Smooth muscle cell (in vitro differentiated cells): ENCODE measurements around the gene GDI1. TPM values are rescaled to one million over a fixed set of nuclear protein-coding genes. Genes with fewer than 3 reads are reported as not detected.

Source experiments
- DNase-seq: peaks from one replicate; lab custom pipeline; 2025; ENCODE audit not compliant: unreplicated experiment; lab: John Stamatoyannopoulos, UW
- H2AFZ ChIP-seq: fragments of 200-600 bp; sonication (generic); 2 replicates; pipeline ENCODE4 v1.6.0; 2016; ENCODE audit warnings: antibody characterized with exemption, low read depth, mild to moderate bottlenecking
- H3F3A ChIP-seq: fragments of 200-600 bp; sonication (generic); 2 replicates; pipeline ENCODE4 v1.6.0; 2017; ENCODE audit warnings: antibody characterized with exemption, low read depth
- H3K27ac ChIP-seq: fragments of 200-600 bp; sonication (generic); 2 replicates; pipeline ENCODE4 v1.5.1; 2016; ENCODE audit warnings: low read depth, mild to moderate bottlenecking
- H3K27me3 ChIP-seq: fragments of 200-600 bp; sonication (generic); 2 replicates; pipeline ENCODE4 v1.6.1; 2016; ENCODE audit warnings: low read depth, mild to moderate bottlenecking
- H3K36me3 ChIP-seq: fragments of 200-600 bp; sonication (generic); 2 replicates; pipeline ENCODE4 v1.5.1; 2016; ENCODE audit warnings: low read depth
- H3K4me1 ChIP-seq: fragments of 200-600 bp; sonication (generic); 2 replicates; pipeline ENCODE4 v1.5.1; 2016; ENCODE audit warnings: low read depth
- H3K4me2 ChIP-seq: fragments of 200-600 bp; sonication (generic); 2 replicates; pipeline ENCODE4 v1.6.0; 2016; ENCODE audit warnings: mild to moderate bottlenecking
- H3K4me3 ChIP-seq: fragments of 200-600 bp; sonication (generic); 2 replicates; pipeline ENCODE4 v1.5.1; 2016; ENCODE audit warnings: mild to moderate bottlenecking
- H3K79me2 ChIP-seq: fragments of 200-600 bp; sonication (generic); 2 replicates; pipeline ENCODE4 v1.6.0; 2016; ENCODE audit warnings: low read depth, mild to moderate bottlenecking
- H3K9ac ChIP-seq: fragments of 200-600 bp; sonication (generic); 2 replicates; pipeline ENCODE4 v1.6.0; 2016; ENCODE audit warnings: low read depth
- H3K9me3 ChIP-seq: fragments of 200-600 bp; sonication (generic); replicated peaks from 2 replicates; pipeline ENCODE4 v1.5.1; 2016; ENCODE audit warnings: low read depth
- H4K20me1 ChIP-seq: fragments of 200-600 bp; sonication (generic); 2 replicates; pipeline ENCODE4 v1.6.0; 2016; ENCODE audit warnings: low read depth
- WGBS: methylation state at CpG from one replicate; pipeline ENCODE4 v1.1.7; 2016; ENCODE audit warnings: low lambda C conversion rate; 5-methylcytosine and 5-hydroxymethylcytosine counted together
- polyA plus RNA-seq: library from polyadenylated mRNA; unstranded; fragments of >200 nt; fragmentation: Nextera tagmentation; extraction: Ambion mirVana; gene quantifications from 2 replicates; pipeline ENCODE4 v1.2.1, GENCODE V29; 2016
- total RNA-seq: library from RNA; depleted of rRNA; stranded (reverse); fragments of >200 nt; gene quantifications from 2 replicates; pipeline ENCODE4 v1.2.3, GENCODE V29; 2014
- TF ChIP-seq, protein P1 (sequence below): fragments of 200-600 bp; sonication (generic); IDR thresholded peaks from 2 replicates; pipeline ENCODE4 v1.5.1; 2017; ENCODE audit warnings: borderline replicate concordance, mild to moderate bottlenecking, antibody characterized with exemption; ENCODE audit not compliant: insufficient read depth, poor library complexity, severe bottlenecking

The GDI1 gene
- total and polyA plus RNA-seq, 2 experiments from 2014 or later = 98.8 to 143 TPM

DNA sequence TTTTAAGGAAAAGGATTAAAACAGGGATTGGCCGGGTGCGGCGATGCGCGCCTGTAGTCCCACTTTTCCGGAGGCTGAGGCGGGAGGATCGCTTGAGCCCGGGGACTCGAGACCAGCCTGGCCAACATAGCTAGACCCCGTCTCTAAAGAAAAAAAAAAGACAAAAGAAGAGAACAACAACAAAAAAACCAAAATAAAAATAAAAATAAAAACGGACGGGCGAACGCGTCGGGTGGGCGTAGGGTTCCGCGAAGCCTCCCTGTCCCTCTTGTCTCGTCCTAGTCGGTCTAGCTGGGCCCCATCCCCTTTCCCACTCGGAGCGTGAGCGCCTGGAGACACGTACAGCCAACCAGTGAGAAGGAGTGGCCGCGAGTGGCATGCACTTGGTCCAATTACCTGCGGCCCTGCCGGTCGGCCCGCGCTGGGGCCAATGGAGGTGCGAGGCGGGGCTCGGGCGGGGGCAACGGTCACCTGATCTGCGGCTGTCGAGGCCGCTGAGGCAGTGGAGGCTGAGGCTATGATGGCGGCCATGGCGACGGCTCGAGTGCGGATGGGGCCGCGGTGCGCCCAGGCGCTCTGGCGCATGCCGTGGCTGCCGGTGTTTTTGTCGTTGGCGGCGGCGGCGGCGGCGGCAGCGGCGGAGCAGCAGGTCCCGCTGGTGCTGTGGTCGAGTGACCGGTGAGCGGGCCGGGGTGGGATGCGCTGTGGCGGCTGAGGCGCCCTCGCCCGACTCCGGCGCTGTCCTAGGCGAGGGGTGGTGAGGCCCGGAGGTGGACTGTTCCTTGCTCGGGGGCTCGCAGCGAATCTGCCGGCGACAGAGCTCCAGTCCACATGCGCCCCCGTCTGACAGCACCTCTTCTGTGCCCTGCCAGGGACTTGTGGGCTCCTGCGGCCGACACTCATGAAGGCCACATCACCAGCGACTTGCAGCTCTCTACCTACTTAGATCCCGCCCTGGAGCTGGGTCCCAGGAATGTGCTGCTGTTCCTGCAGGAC, 8.5 kb upstream of the GDI1 start, which contains the start of gene ATP6AP1:
Gene ATP6AP1 (plus strand): TSS at position 502 of the 996 bp plus-strand sequence. CDS start 16 bp downstream, at position 518.
- peak within 1 kb of the TSS; percentile 66 for H3K4me3 ChIP-seq
- H4K20me1 ChIP-seq = no peaks in the 10 kb centered on the region
- peak within 1 kb of the TSS; percentile 60 for H3K9ac ChIP-seq
- no peaks in the 10 kb centered on the region for H3F3A ChIP-seq
- H3K4me2 ChIP-seq = peak within 1 kb of the TSS; percentile 86
- TF ChIP-seq, protein P1, sequence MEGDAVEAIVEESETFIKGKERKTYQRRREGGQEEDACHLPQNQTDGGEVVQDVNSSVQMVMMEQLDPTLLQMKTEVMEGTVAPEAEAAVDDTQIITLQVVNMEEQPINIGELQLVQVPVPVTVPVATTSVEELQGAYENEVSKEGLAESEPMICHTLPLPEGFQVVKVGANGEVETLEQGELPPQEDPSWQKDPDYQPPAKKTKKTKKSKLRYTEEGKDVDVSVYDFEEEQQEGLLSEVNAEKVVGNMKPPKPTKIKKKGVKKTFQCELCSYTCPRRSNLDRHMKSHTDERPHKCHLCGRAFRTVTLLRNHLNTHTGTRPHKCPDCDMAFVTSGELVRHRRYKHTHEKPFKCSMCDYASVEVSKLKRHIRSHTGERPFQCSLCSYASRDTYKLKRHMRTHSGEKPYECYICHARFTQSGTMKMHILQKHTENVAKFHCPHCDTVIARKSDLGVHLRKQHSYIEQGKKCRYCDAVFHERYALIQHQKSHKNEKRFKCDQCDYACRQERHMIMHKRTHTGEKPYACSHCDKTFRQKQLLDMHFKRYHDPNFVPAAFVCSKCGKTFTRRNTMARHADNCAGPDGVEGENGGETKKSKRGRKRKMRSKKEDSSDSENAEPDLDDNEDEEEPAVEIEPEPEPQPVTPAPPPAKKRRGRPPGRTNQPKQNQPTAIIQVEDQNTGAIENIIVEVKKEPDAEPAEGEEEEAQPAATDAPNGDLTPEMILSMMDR = no peak
- peaks cover 15% of the 10 kb centered on the region for H3K79me2 ChIP-seq
- WGBS = 39% methylated on average over 73 of the region's 87 CpGs
- H3K9me3 ChIP-seq = no peaks in the 10 kb centered on the region
- peak; percentile 55 for DNase-seq
- H3K27ac ChIP-seq = no peak within 1 kb of the TSS
- H3K36me3 ChIP-seq = no peaks in the 10 kb centered on the region
- H3K4me1 ChIP-seq = no peaks in the 10 kb centered on the region
- H3K27me3 ChIP-seq = no peaks in the 10 kb centered on the region
- peak within 1 kb of the TSS; percentile 77 for H2AFZ ChIP-seq

DNA sequence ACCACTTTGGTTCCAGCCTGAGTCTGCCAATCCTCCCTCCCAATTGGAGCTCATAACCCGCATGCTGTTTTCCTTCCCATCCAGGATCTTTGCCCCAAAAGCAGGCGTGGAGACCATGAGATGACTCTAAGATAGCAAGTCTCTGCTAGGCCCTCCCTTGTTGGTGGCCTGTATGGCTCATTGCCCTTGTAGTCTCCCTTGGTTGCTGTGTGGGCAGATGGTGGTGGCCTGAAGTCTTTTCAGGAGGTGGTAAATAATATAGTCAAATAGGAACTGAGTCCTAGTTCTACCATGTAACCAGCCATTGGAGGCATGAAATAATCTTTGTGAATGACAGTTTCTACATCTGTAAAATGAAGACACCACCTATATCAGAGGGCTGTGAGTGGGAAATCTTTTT, 7.2 kb upstream of the GDI1 start:
- Histone ChIP-seq H3K4me2 (peak overlapping the region; percentile 86), H3K27ac (no peak overlapping the region), H3K36me3 (no peaks in the 10 kb centered on the region), H3K9ac (no peak overlapping the region), H3K9me3 (no peaks in the 10 kb centered on the region), H3K27me3 (no peaks in the 10 kb centered on the region), H3K4me1 (no peaks in the 10 kb centered on the region), H2AFZ (no peak overlapping the region), H3K79me2 (peaks cover 15% of the 10 kb centered on the region), H3K4me3 (peak overlapping the region; percentile 66), H4K20me1 (no peaks in the 10 kb centered on the region), H3F3A (no peaks in the 10 kb centered on the region)
- no peak for DNase-seq
- TF ChIP-seq, protein P1 = no peak
- 81% methylated on average over 2 of the region's 2 CpGs for WGBS

DNA sequence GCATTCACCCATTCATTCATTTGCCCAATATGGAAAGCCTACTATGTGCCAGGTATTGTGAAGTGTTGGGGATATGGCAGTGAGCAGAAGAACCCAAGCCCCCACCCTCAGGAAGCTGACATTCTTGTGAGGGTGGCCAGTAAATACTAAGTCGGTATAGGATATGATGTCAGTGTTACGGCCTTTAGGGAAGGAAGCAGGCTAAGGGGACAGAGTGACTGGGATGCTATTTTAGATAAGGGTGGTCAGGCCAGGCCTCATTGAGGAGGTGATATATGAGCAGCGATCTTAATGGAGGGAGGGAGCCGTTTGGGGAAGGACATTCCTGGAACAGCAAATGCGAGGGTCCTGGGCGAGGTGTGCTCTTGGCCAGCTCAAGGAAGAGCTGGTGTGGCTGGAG, 6.5 kb upstream of the GDI1 start:
- Histone ChIP-seq H3K4me2 (no peak overlapping the region), H2AFZ (no peak overlapping the region), H3F3A (no peaks in the 10 kb centered on the region), H3K27ac (no peak overlapping the region), H3K9ac (no peak overlapping the region), H3K79me2 (peaks cover 15% of the 10 kb centered on the region), H3K36me3 (no peaks in the 10 kb centered on the region), H3K9me3 (no peaks in the 10 kb centered on the region), H3K4me1 (no peaks in the 10 kb centered on the region), H3K4me3 (no peak overlapping the region), H4K20me1 (no peaks in the 10 kb centered on the region), H3K27me3 (no peaks in the 10 kb centered on the region)
- TF ChIP-seq, protein P1 = no peak
- 68% methylated on average over 6 of the region's 6 CpGs for WGBS
- DNase-seq = no peak

DNA sequence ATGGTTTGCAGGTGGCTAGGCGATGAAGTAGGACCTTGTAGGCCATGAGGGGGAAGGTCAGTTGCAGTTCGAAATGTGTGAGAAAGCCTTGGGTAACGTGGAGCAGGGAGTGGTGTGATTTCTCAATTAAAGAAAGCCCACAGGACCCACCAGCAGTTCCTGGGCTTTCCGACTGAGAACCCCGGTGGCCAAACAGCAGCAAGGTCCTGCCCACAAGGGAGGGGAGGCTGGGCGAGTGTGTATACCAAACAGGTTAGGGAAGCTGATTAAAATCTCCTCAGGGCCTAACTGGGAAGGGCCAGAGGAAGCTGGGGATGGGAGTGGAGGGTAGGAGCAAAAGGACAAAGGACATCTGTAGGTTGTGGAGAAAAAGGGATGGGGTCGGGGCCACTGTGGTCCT, 6.0 kb upstream of the GDI1 start:
- H3K36me3 ChIP-seq = no peaks in the 10 kb centered on the region
- TF ChIP-seq, protein P1 = no peak

More for the DNA sequence above, 6.0 kb upstream of the GDI1 start:
- Histone ChIP-seq H3K4me2 (no peak overlapping the region), H3K9me3 (no peaks in the 10 kb centered on the region), H2AFZ (no peak overlapping the region), H3F3A (no peaks in the 10 kb centered on the region), H4K20me1 (no peaks in the 10 kb centered on the region), H3K4me3 (no peak overlapping the region), H3K9ac (no peak overlapping the region), H3K27ac (no peak overlapping the region), H3K79me2 (peaks cover 15% of the 10 kb centered on the region), H3K4me1 (no peaks in the 10 kb centered on the region), H3K27me3 (no peaks in the 10 kb centered on the region)
- DNase-seq = no peak
- 78% methylated on average over 7 of the region's 7 CpGs for WGBS
